NAMALWA (cell line): ENCODE results near the gene CAPN10.

ENCODE experiments used
- DNase-seq: peaks from one replicate; pipeline ENCODE4 v3.0.0-alpha.2; 2015; ENCODE audit warnings: low spot score

CAPN10 gene

GRCh38 chr2:240623531-240624010 is 37.0 kb downstream of the CAPN10 start:
- no peak for DNase-seq

DNA sequence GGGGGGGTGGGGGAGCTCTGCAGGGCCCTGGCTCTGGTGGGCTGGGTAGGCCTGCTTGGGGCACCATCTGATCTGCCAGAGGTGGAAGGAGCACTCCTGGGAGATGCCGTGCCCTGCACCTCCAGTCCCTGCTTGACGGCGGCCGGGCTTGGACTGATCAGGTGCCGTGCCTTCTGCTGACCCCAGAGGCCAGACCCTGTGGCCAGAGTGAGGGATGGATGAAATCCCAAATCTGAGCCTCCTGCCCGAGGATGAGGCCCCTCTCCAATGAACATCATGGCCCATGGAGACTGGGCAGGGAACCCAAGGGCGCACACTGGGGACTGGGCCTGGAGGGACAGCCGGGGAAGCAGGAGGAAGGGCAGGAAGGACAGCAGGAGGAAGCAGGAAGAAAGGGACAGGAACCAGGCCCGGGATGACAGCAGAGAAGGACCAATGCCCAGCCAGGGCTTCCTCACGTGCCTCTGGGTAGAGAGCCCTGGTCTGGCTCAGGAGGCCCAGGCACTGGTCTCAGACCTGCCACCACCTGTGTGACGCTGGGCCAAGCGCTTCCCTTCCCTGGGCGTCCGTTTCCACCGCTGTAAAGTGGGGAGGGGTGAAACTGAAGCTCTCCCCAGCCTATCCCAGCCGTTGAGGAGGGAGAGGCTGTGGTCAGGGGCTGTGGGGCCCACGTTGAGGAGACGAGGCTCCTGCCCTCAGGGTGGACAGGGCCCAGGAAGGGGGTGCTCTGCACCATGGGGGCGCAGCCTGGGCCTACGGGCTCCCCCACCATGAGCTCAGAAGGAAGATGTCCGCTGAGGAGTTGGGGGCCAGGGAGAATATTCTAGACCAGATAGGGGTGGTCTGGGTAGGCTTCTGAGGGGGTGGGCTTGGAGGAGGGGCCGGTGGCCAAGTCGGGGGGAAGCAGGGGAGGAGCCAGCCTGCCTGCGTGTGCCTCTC is 37.7 kb downstream of the CAPN10 start:
- no peak for DNase-seq

DNA sequence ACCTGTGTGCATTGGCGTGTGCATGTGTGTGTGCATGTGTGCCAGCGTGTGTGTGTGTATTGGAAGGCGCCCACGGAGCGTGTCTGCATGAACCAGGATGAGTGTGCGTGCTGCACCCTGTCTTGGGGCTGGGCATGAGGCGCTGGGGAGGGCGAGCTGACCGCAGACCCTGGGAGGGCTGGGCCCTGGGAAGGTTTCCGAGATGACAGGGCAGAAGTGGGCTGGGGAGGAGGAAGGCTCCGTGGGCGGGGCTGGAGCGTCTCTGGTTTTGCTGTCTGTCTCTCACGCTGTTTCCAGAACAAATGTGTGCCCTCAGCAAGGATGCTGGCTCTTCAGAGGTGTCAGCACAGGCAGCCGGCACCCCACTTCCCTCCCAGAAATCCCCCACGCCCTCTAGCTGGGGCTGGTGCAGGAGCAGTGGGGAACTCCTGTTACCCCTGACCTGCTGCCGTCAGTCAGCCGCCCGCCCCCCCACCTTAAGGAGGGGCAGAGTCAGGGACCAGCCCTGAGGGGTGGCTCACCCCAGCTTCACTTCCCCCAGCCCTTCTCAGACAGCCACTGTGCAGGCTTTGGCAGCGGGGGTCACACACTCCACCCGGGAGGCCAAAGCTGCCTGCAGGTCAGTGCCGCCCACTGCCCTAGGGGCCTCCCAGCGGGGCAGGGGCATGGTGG is 38.6 kb downstream of the CAPN10 start, which contains the start of gene GPR35:
GPR35 (plus strand) TSS at position 531 of the 672 bp plus-strand sequence. CDS start 4,473 bp downstream, outside the sequence.
- no peak for DNase-seq

GRCh38 chr2:240626531-240627300 is 40.2 kb downstream of the CAPN10 start:
- no peak for DNase-seq

DNA sequence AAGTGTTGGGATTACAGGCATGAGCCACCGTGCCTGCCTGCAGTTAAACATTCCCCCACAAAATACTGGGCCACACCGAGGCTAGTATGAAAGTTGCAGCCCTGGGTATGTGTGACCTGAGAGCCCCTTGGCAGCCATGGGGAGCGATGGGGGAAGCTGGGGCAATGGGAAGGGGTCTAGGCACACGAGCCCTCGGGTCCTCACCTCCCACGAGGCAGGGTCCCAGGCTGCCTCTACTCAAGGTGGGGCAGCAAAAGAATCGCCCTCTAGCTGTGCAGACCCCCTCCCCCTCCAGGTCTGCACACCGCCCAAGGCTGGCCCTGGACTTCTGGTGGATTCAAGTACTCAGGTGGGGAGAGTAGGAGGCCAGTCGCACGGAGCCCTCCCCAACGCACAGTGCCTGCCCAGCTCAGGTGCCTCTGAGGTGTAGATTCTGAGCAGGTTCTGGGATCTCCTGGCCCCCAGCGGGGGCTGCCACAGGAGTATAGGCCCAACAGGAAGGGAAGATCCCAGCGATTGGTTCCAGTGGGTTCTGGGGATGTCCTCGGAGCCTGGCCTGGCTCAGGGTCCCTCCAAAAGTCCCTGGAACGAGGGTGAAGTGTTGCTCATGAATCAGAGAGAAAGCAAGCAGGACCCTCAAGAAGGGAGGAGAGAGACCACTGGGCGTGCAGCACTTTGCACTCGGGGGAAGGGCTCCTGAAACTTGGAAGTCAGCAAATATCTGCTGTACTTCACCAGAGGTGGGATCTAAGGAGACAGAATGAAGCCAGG is 41.4 kb downstream of the CAPN10 start:
- no peak for DNase-seq

DNA sequence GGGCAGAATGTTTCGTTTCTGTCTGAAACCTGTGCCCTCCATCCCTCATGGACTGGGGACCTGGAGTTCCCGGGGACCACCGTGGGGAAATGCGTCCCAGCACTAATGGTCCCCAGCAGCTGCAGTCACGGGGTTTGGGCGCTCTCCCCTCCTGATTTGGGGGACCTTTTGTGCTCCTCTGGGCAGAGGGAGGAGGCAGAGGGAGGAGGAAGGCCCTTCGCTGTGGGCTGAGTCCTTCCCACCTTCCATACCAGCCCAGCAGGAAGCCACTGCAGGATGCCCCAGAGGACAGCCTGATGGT is 41.9 kb downstream of the CAPN10 start:
- DNase-seq, result no peak

DNA sequence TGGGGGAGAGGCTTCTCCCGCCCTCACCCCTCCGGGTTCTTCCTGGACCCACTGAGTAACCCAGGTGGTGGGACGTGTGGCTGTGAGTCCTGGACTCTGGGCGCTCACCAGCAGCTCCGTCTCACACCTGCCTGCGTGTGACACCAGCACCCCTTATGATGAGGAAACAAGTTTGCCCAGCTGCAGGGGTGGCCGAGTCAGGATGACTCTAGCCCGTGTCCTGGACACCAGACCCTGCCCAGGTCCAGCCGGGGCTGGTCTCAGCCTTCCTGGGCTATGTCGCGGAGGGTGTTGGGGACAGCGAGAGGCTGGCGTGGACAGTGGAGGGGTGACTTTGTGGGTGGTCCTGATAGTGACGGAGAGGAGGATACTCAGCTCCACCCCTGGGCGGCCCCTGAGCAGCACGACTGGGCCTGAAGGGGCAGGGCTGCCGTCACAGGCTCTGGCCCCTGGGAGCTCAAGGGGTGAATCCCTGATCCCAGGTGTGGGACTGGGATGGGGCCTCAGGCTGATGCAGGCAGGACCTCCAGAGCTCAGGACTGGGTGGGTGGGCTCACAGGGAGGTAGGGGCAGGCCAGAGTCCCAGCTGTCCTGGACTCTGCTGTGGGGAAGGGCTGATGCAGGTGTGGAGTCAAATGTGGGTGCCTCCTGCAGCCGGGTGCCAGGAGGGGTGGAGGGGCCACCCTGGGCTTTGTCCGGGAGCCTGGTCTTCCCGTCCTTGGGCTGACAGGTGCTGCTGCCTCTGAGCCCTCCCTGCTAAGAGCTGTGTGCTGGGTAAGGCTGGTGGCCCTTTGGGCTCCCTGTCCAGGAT is 42.5 kb downstream of the CAPN10 start:
- DNase-seq, result no peak

GRCh38 chr2:240629619-240629967 is 43.1 kb downstream of the CAPN10 start:
- DNase-seq, result no peak

- no peak for DNase-seq
These were observed 43.6 kb downstream of the CAPN10 start for GRCh38 chr2:240629968-240630770.

- DNase-seq, result no peak
These were observed 44.4 kb downstream of the CAPN10 start for GRCh38 chr2:240630771-240631547.

DNA sequence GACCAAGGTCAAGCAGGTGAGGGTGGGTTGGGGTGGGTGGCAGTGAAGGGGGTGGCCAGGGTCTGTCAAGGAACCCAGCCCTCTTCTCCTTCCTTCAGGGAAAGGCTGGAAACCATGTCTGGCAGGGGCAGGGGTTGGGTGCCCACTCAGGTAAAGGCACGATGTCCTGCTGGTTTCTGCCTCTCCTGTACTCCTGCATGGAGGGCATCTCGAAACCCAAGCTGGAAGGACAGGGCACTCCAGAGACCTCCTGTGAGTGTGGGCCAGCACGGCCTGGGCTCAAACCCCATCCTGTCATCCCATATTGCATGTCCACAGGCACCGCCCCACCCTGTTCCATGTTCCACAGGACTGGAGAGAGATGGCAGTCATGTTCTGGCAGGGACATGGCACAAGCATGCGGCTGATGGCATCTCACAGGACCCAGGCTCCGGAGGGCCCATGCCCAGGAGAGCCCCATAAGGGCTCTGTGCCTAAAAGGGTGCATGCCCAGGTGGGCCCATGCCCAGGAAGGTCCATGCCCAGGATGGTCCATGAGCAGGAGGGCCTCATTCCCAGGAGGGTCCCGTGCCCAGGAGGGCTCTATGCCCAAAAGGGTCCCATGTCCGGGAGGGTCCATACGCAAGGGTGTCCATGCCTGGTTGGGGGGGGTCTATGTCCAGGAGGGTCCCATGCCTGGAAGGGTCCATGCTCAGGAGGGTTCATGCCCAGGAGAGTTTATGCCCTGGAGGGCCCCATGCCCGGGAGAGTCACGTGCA is 45.2 kb downstream of the CAPN10 start:
- no peak for DNase-seq

DNA sequence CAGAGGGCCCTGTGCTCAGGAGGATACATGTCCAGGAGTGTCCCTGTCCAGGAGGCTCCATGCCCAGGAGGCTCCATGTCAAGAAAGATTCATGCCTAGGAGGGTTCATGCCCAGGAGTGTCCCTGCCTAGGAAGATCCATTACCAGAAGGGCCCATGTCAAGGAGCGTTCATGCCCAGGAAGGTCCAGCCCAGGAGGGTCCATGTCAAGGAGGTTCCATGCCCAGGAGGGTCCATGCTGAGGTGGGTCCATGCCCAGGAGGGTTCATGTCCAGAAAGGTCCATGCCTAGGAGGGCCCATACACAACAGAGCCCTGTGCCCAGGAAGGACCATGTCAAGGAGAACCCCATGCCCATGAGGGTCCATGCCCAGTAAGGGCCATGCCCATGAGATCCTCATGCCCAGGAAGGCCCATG is 45.8 kb downstream of the CAPN10 start:
- no peak for DNase-seq

- DNase-seq, result no peak
These were observed 48.8 kb downstream of the CAPN10 start for GRCh38 chr2:240635121-240635997.

DNA sequence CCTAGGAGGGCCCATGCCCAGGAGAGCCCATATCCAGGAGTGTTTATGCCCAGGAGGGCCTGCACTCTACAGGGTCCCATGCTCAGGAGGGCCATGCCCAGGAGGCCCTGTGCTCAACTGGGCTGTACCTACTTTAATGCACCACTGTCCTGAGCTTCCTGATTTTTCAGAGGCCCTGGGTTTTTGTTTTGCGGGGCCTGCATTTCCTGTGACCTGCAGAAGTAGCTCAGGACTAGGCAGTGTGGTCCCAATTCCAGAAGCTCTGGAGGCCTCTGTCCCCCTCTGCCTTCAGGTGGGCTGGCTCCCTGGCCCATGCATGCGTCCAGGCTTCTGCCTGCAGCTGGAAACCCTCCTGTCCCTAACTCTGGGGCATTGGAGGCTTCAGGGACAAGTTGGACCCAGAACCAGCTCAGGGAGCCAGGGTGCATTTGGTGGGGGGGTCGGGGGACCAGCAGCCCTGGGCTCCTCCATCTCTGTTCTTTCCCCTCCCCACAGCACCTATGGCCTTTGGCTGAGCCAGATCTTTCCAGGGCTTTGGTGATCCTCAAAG is 49.5 kb downstream of the CAPN10 start:
- DNase-seq, result no peak

- DNase-seq, result no peak
These were observed 50.1 kb downstream of the CAPN10 start for GRCh38 chr2:240636563-240637115.

GRCh38 chr2:240637116-240637900 is 50.8 kb downstream of the CAPN10 start:
- DNase-seq, result no peak
